GM12892 (cell line): ENCODE measurements around the gene SERINC3.

Experiments
- DNase-seq: peaks from one replicate; pipeline ENCODE4 v3.0.0; 2011; ENCODE audit not compliant: insufficient read length
- FAIRE-seq: peaks from 2 replicates; lab custom pipeline; 2011; peaks lifted over from hg19 to GRCh38; lab: Jason Lieb, UNC
- POLR2A ChIP-seq: IDR thresholded peaks from 2 replicates; pipeline ENCODE4 v1.6.1; 2011; ENCODE audit warnings: low read depth, low read length, control low read depth
- POLR2AphosphoS5 ChIP-seq: IDR thresholded peaks from 2 replicates; pipeline ENCODE4 v1.6.1; 2011; ENCODE audit warnings: low read depth, low read length, control low read depth
- TAF1 ChIP-seq: IDR thresholded peaks from 2 replicates; pipeline ENCODE4 v1.6.1; 2011; ENCODE audit warnings: low read depth, mild to moderate bottlenecking, control low read depth, low read length, borderline replicate concordance

SERINC3 gene

DNA sequence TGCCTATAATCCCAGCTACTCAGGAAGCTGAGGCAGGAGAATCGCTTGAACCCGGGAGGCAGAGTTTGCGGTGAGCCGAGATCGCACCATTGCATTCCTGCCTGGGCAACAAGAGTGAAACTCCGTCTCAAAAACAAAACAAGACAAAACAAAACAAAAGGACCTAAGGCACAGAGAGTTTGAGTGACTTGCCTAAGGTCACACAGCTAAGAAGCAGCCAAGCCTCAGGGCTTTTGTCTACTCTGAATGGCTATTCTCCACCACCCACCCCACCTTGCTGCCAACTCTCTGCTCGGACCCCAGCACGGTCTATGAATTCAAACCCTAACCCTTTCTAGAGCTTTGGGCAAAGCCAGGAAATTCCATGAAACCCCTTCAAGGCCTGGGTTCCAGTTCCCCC is 65.3 kb downstream of the SERINC3 start:
- no peak for TF ChIP-seq TAF1
- no peak for TF ChIP-seq POLR2A
- no peak for TF ChIP-seq POLR2AphosphoS5
- DNase-seq (no peak), FAIRE-seq (no peak)

- no peak for FAIRE-seq
These were observed 66.7 kb downstream of the SERINC3 start for GRCh38 chr20:44455126-44455525.

DNA sequence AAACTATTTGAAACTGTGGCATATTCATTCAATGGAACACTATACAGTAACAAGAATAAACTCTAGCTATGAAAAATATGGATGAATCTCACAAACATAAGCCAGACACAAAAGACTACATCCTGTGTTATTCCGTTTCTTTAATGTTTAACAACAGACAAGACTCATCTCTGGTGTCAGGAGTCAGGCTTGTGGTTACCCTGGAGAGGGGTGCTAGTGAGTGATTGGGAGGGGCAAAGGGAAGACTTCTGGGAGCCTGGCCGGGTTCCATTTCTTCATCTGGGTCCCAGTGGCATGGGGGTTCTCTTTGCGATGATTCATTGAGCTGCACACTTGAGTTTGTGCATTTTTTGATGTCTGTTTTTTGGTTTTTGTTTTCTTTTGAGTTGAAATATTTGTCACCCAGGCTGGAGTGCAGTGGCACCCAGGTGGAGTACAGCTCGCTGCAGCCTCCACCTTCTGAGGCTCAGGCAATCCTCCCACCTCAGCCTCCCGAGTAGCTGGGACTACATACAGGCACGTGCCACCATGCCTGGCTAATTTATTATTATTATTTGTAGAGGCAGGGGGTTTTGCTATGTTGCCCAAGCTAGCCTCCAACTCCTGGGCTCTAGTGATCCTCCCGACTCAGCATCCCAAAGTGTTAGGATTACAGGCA is 67.4 kb downstream of the SERINC3 start:
- no peak for FAIRE-seq
- TF ChIP-seq POLR2A (no peak), TAF1 (no peak), POLR2AphosphoS5 (no peak)
- no peak for DNase-seq

More at GRCh38 chr20:44455126-44455525, 66.7 kb downstream of the SERINC3 start:
- DNase-seq, result no peak
- TF ChIP-seq POLR2AphosphoS5, result no peak
- TF ChIP-seq TAF1, result no peak
- TF ChIP-seq POLR2A, result no peak

DNA sequence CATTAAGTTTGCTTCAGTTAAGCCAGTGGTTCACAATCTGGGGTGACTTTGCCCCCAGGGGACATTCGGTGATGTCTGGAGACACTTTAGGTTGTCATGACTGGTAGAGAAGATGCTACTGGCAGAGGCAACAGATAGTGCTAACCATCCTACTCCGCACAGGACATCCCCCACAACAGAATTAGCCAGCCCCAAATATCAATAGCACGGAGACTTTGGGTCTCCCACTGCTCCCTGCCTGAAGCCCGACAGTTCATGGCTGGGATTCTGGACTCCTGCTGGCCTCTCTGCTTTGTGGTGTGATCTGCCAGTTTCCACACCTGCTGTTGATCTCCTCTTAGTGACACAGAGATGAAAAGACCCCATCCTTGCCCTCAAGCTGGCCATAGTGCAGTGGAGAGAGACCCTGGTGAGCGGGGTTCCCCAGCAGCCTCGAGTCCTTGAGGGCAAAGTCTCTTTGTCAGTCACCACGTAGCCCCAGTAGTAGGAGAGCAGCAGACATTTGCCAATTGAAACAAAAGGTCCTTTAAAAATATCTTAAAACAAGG is 70.9 kb downstream of the SERINC3 start:
- TF ChIP-seq POLR2AphosphoS5, result no peak
- TF ChIP-seq POLR2A, result no peak
- no peak for TF ChIP-seq TAF1
- no peak for FAIRE-seq
- no peak for DNase-seq

DNA sequence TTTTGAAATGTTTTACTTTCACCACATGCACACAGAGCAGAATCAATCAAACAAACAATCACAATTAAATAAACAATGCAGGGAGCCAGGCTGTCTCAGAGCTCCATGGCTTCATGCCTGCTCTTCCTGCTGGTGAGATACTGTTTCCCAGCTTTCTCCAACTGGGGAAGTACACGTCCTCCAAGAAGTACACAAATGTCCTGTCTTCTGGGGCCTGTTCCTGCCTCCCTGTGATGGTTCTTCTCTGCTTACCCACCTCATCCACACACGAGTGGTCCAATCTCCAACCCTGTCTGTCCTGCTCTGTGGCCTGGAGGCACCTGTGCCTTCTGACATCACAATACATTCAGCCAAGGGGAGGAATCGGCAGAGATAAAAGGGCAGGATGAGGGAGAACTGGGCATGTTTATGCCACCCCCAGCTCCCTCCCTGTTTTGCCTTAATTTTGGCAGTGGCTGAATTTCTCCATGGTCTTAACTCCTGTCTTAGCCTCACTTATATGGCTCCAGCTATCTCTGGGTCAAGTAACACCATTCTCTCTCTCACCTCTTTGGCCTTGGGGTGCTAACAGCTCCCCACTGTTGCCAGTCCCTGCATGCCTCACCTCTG is 71.5 kb downstream of the SERINC3 start:
- FAIRE-seq, result no peak
- DNase-seq, result no peak
- TF ChIP-seq POLR2A, result no peak
- no peak for TF ChIP-seq TAF1
- no peak for TF ChIP-seq POLR2AphosphoS5

GRCh38 chr20:44449864-44450263 is 72.0 kb downstream of the SERINC3 start:
- FAIRE-seq (no peak), DNase-seq (no peak)
- TF ChIP-seq POLR2AphosphoS5, result no peak
- no peak for TF ChIP-seq POLR2A
- TF ChIP-seq TAF1, result no peak

DNA sequence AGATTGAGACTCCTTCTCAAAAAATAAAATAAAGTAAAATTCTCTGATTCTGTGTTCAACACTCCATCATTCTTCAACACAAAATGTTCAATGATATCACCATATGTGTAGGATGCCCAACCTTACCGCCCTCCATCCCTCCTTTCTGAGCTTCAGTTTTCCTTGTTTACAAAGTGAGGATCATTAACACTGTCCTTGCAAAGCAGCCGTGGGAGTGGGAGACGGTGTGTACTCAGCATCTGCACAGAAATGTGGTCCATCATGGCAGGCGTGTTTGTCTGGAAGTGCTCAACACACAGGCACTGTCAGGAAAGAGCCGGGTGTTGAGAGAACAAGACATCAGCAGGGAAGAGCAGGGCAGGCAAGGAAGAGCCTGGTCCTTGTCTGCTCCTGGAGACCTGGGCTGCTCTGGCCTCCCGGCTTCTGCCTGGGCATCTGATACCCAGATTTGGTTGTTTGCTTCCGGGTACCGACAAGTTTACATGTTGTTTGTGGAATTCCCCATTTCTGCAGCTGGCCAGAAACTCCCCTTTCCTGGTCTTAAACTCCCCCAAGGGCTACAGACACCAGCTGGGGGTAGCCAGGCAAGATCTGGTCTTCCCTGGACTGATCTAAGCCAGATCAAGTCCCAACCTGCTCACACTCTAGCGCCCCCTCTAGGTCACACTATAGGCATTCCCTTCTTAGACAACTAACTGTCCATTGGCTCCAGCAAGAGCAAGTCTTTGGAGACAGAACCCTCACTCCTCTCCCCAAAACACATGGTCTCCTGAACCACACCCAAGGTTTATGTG is 72.9 kb downstream of the SERINC3 start:
- DNase-seq (peak; percentile 24), FAIRE-seq (peak; percentile 46)
- TF ChIP-seq POLR2AphosphoS5, result 0 out of 2 replicates have a peak, but pooled peaks have one; percentile 19
- no peak for TF ChIP-seq POLR2A
- no peak for TF ChIP-seq TAF1

GRCh38 chr20:44447827-44448419 is 73.9 kb downstream of the SERINC3 start:
- no peak for DNase-seq
- FAIRE-seq, result no peak
- no peak for TF ChIP-seq POLR2AphosphoS5
- no peak for TF ChIP-seq TAF1
- TF ChIP-seq POLR2A, result no peak
